GM21390 (cell line): Measurements from ENCODE around the gene UBE2J1.
A peak's percentile ranks its signal among the peaks of the same experiment; 100 is the strongest.
"Not testable (repeated sequence)": the region's sequence is repeated elsewhere in the genome, so short reads cannot be mapped to it uniquely, and the experiment has no call there.

Experiments used
- ATAC-seq: cut with Tn5 transposase; IDR thresholded peaks from one replicate; pipeline ENCODE4 v1.9.1; 2021; ENCODE audit not compliant: unreplicated experiment

Gene UBE2J1

GRCh38 chr6:89352278-89353117 lies at the start of gene UBE2J1:
Gene UBE2J1, minus strand, starts transcription at chr6:89352722. Its CDS starts 153 bp downstream, at chr6:89352569.
- ATAC-seq, result peak; percentile 30

DNA sequence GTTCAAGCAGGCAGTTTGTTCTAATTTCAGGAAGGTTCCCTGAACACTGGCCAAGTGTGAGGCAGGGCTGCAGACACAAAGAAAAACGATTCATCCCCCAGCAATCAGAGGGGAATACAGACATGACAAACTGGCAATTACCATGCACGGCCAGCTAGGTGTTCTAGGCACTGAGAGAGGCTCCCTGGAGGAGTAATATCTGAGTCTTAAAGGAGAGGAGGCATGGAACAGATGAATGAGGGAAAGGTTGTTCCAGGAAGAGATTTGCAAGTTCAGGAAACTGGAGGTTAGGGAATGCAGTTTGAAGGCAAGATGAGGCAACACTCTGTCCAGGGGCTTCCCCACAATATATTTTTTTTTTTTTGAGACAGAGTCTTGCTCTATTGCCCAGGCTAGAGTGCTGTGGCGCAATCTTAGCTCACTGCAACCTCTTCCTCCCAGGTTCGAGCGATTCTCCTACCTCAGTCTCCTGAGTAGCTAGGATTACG lies 48.4 kb upstream of the UBE2J1 start:
- no peak for ATAC-seq

GRCh38 chr6:89400050-89400449 lies 47.5 kb upstream of the UBE2J1 start:
- no peak for ATAC-seq

GRCh38 chr6:89398762-89399525 lies 46.4 kb upstream of the UBE2J1 start:
- no peak for ATAC-seq

DNA sequence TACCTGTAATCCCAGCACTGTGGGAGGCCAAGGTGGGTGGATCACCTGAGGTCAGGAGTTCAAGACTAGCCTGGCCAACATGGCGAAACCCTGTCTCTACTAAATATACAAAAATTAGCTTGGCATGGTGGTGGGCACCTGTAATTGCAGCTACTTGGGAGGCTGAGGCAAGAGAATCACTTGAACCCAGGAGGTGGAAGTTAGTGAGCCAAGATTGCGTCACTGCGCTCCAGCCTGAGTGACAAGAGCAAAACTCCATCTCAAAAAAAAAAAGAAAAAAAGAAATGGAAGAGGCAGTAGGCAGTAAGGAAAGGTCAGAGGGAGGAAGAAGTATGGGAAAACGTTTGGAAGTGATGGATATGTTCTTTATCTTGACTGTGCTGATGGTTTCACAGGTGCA lies 45.4 kb upstream of the UBE2J1 start:
- not testable (repeated sequence) for ATAC-seq

DNA sequence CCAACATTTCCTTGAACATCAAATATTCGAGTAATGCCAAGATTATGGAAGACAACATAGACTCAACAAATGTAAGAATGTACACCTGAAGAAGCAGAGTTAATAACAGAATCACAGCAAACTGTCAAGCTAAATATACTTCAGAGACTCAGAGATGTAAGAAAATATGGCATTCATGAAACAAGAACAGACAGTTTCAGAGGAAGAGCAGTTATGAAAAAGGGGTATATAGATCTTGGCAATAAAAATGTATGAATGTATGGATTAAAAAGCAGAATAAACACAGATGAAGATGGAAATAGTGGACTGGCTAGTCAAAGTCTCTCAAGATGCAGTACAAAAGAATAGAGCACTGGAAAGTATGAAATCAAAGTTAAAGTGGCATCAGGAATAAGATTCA lies 41.1 kb upstream of the UBE2J1 start:
- ATAC-seq, result no peak

DNA sequence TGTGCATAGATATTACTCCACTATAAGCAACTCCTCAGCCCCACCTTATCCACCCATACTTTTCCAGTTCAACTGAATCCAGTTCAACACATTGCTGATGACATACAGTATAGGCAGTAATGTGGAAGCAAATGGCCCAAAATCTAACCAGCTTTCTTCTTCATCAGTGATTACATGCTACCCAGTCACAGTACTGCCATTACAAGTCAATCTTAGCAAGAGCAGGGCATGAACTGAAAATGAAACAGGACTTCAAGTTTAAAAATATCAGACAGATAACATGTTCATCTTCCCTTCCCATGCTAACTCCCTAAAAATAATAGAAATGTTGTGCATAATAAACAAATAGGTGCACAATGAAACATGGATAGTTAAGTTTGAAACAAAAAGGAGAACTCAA lies 40.3 kb upstream of the UBE2J1 start:
- ATAC-seq, result no peak

GRCh38 chr6:89388846-89389245 lies 36.3 kb upstream of the UBE2J1 start:
- ATAC-seq, result no peak

- peak; percentile 92 for ATAC-seq
These were observed 35.1 kb upstream of the UBE2J1 start for GRCh38 chr6:89387516-89388201.

- ATAC-seq, result peak; percentile 16
These were observed 34.5 kb upstream of the UBE2J1 start for GRCh38 chr6:89386917-89387491.

DNA sequence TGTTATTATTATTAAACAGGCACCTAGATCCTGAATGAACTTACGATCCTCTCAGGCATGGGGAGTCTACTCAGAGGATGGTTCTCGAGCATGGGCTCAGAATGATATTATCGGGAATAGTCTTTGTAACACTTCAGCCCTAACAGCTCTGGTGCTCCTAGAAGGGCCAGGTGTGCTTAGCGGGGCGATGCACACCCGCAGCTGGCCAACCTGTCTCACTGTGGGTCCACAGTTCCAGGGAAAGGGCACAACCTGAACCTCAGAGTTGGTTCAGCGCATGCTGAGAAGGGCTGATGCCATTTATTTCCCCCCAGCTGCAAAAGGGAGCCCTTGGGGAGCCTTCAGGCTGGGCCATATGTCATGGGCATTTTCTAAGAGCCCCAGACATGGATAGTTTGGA lies 33.3 kb upstream of the UBE2J1 start:
- ATAC-seq, result no peak

DNA sequence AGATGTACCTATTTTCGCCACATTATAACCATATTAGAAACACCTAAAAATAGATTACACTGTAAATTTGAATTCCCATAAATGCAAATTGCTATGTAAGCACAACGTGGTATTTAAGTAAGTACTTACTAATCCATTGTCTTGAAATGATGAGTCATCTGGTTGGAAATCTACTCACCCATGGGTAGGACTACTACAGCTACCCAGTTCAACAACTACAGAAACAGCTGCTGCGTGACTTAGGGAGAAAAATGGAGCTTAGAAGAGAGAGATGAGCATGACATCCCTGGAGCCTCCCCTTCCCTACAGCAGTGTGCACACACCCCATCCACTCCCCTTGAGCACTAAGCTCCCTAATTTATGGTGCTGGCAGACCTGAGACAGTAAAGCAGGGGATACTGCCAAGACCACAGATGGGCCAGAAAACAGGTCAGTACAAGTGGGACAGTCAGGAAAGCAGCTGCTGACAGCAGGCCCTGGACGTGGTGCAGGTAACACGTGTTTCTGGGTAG lies 32.7 kb upstream of the UBE2J1 start:
- ATAC-seq, result peak; percentile 44

- no peak for ATAC-seq
These were observed 28.5 kb upstream of the UBE2J1 start for GRCh38 chr6:89381031-89381430.

DNA sequence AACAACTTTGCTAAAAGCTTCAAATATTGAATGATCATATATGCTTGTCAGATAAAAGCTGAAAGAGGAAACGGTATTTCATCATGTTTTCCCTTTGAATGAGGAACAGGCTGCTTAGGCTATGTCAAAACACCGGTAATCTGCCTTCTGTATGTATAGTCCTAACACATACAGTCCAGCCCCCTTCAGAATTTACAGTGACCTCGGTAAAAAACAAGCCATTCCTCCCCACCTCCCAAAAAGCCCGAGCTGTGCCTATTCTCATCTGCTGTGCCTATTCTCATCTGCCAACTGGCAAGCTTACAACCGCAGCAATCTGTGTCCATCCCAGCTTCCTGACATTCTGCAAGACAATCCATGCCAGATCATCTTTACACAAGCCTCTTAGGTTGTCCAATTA lies 26.8 kb upstream of the UBE2J1 start:
- no peak for ATAC-seq

DNA sequence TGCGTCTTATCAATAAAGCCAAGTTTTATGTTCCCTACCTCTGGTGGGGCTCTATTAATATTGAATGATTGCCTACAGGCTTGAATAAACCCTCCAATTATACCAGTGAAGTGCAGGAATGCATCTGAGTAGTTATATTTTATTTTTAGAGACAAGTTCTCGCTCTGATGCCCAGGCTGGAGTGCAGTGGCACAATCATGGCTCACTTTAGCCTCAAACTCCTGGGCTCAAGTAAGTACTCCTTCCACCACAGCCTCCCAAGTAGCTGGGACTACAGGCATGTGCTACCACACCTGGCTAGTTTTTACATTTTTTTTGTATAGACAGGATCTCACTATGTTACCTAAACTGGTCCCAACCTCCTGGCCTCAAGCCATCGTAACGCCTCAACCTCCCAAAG lies 26.1 kb upstream of the UBE2J1 start:
- ATAC-seq, result no peak

GRCh38 chr6:89375427-89376267 lies 23.1 kb upstream of the UBE2J1 start:
- peak; percentile 71 for ATAC-seq

DNA sequence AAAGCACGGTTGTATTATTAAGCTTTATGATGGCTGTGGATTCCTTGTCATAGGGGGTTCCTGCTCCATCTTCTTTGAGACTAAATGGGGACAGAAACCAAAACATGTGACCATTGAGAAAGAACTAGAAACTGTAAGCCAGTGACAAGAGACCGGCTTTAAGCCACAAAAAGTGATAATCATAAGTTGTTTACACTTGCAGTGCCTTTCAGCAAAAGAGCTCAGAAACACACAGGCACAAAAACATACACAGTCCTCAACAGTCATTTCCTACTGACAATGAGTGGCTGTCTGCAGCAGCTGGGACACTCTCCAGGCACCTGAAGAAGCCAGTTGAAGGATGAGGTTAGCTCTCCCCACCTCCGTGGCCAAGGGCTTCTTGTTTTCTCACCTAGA lies 20.0 kb upstream of the UBE2J1 start:
- ATAC-seq, result peak; percentile 47

DNA sequence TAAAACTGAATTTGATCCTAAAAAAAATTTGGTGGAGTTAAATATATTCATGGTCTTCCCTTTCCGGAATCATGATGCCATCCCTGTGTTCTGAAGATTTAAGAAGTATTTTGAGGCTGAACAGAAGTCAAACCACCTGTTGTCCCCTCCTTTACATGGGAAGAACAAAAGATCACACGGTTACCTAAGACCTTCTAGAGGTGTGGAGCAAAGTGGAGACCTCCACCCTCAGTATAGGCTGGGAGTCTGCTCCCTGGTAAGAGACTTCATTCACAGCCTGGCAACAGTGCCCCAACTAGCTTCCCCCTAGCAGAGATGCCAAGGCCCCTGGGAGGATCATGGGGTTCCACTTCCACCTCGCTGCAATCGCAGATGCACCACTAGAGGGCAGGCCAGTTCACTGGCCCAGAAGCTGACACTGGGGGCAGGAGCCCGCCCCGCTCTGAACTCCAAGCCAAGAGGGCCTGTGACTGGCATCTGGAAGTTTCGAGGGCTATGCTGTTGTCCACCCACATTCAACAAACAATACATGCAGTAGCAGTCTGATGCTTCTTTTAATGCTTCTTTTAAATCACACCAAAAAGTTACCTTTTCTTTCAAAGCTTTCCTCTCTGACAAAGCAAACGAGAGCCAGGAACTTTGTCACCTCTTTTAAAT lies 19.5 kb upstream of the UBE2J1 start:
- peak; percentile 61 for ATAC-seq

GRCh38 chr6:89368999-89369398 lies 16.5 kb upstream of the UBE2J1 start:
- ATAC-seq, result no peak
